GM21723 (cell line): Measurements from ENCODE around the gene LRRC28.
"Not testable (repeated sequence)": the region's sequence is repeated elsewhere in the genome, so short reads cannot be mapped to it uniquely, and the experiment has no call there.

ENCODE experiments used
- ATAC-seq: cut with Tn5 transposase; IDR thresholded peaks from one replicate; pipeline ENCODE4 v1.9.1; 2021; ENCODE audit warnings: mild to moderate bottlenecking, moderate library complexity; ENCODE audit not compliant: unreplicated experiment

The LRRC28 gene

DNA sequence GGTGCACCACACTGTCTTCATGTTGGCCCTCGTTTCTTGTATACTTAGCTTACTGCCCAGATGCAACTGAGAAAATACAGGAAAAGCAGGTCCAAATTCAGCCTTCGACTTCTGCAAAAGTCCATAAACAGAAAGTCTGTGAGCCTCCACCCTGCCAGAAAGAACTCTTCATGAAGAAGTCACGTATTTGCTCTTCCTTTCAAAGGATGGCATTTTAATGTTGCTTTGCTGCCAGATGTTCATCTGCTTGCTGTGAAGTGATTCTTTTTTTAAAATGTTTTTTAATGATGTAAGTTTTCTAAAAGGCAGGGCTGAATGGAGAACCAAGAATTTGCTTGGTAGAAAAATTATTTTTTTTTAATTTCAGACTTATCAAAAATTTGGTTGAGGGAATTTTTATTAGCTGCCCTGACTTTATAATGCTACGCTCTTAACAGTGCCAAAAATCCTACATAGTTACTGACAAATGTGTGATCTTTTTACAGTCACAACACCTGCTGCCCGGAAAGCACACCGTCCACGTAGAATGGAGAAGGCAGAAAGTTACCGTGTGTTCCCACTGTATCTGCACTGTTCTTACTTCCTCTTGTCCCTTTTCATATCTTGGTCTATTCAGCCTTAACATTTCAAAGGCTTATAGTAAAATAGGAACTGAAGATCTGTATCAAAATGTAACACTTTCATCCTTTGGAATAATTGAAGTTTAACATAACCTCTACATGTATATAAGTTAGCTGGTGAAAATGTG is 136.3 kb downstream of the LRRC28 start:
- ATAC-seq, result no peak

DNA sequence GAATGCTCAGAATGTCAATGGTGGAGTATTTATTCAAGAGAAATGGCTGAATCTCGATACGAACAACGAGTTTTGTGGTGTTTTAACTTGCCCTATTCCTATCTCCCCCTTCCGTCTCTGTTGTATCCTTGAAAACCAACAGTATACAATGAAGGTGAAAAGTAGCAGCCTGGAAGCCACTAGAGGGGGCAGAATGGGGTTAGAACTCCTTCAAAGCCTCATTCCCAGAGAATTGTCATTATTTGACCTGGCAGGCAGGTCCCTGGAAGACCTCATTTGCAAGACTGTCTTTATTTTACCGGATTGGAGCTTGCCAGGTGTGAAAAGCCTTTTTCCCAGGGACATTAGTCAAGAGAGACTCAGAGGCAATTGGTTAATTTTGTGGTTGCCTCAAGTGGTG is 139.4 kb downstream of the LRRC28 start:
- no peak for ATAC-seq

GRCh38 chr15:99393641-99394040 is 142.4 kb downstream of the LRRC28 start:
- no peak for ATAC-seq

DNA sequence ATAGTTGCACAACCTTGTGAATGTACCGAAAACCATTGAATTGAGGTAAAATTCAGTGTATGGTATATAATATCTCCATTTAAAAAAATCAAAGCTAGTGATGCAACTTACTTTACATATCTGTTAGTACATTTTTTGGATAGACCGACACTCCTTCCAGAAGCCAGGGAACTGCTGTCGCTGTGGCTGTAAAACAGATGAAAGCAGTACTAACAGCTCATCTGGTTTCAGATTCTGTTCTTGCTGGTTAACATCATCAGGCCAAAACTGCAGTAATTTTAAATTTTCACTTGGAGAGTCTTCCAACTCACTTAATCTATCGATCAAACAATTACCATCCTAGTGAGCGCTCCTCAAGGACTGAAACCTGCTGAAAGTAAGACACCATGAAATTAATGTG is 145.1 kb downstream of the LRRC28 start:
- ATAC-seq, result no peak

DNA sequence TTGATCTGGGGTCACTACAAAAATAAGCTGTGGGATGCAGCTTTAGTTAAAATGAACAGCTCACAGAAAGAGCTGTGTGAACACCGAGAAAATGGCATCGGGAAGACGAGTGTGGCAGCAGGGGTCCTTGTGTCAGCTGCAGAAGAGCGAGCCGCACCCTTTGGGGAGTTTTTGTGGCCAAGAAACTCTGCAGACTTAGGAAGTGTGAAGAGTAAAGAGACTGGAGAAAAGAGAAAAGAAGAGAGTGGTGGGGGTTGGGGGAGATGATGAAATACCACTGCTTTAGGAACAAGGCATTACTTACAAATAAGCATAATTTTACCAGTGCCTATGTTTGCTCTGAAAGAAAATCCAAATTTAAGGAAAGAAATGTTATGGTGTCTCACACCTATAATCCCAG is 147.8 kb downstream of the LRRC28 start:
- ATAC-seq, result no peak

DNA sequence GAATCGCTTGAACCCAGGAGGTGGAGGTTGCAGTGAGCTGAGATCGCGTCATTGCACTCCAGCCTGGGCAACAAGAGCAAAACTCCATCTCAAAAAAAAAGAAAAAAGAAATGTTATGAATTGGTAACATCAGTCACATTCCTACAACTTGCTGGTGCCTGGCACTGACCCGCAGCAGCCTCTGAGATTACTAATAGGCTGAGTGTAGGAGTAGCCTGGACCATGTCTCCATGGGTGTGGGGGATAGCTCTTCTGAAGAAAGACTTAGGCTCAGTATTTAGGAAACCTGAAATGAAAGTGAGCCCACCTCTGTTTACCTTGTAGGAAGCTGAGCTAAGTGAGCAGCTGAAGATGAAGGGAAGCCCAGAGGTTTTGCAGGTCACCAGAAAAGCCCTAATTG is 148.3 kb downstream of the LRRC28 start:
- ATAC-seq, result no peak

DNA sequence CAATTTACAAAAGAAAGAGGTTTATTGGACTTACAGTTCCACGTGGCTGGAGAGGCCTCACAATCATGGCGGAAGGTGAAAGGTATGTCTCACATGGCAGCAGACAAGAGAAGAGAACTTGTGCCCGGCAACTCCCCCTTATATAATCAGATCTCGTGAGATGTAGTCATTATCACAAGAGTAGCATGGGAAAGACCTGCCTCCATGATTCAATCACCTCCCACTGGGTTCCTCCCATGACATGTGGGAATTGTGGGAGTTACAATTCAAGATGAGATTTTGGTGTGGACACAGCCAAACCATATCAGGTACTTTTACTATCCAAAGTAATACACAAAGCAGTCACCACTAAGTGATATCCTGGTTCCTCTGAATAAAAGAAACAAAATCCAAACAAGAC is 149.9 kb downstream of the LRRC28 start:
- ATAC-seq, result not testable (repeated sequence)

GRCh38 chr15:99402014-99402729 is 150.9 kb downstream of the LRRC28 start:
- no peak for ATAC-seq

GRCh38 chr15:99403597-99403996 is 152.3 kb downstream of the LRRC28 start:
- no peak for ATAC-seq

DNA sequence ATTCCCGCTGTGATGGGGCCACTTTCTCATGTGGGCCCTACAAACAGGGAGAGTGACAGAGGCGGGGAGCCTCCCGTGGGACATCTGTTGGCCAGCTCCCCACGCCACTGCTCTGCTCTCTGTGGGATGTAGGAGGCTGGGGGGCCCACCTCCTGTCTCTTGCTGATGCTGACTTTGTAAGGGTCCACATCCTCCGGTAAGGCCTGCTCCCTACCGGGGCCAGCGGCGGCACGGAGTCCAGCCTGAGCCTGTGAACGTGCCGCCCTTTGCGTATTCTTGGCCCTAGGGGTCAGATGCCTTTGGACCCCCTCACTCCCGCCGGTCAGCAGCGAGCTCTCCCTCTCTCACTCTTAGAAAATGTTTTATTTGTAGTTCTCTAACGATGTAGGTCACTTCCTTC is 153.2 kb downstream of the LRRC28 start:
- ATAC-seq, result no peak

- ATAC-seq, result no peak
These were observed 154.8 kb downstream of the LRRC28 start for GRCh38 chr15:99406120-99406519.

- no peak for ATAC-seq
These were observed 155.6 kb downstream of the LRRC28 start for GRCh38 chr15:99406716-99407487.

- no peak for ATAC-seq
These were observed 156.4 kb downstream of the LRRC28 start for GRCh38 chr15:99407716-99408115.

GRCh38 chr15:99408236-99409096 is 157.2 kb downstream of the LRRC28 start:
- ATAC-seq, result no peak

DNA sequence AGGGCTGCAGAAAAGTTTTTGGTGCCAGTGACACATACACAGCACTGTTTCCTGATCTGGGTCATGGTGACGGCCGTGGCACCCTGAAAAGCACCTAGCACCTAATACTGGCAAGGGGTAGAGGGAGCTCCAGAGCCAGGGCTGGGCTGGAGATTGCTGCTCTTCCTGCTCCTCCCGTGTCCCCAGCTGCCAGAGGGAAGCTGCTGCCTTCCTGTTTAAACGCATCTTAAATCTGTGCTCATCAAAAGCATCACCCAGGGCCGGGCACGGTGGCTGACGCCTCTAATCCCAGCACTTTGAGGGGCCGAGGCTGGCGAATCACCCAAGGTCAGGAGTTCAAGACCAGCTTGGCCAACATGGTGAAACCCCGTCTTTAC is 157.8 kb downstream of the LRRC28 start:
- no peak for ATAC-seq

DNA sequence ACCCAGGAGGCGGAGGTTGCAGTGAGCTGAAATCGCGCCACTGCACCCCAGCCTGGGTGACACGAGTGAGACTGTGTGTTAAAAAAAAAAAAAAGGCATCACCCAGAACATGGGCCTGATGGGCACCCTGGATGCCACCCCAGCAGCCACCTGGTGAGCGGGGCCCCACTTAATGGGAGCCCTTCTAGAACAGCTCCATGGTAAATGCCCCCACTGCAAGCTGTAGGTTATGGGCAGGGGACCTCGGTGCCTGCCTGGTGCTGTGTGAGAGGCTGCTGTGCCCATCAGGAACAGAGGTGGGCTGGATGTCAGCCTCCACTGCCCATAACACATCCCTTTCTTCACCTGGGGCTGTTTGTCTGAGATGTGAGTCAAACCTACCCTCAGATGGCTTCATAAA is 158.3 kb downstream of the LRRC28 start:
- ATAC-seq, result no peak

DNA sequence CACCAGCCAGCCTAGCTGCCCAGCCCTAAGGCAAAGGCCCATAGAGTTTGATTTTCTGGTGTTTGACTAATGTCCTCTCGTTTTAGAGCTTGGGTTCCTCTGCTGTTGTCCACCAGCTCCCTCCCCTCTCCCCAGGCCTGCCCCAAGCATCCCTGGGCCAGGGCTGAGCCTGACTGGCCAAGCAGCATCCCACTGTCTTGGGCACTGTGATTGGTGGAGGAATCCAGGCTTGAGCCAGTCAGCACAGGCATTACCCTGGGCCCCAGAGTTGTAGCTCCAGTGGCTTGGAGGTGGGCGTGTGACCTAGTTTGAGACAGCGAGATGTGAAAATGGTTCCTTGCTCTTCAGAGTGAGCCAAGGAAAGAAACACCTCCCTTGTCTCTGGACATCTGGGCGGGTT is 159.2 kb downstream of the LRRC28 start:
- ATAC-seq, result no peak

DNA sequence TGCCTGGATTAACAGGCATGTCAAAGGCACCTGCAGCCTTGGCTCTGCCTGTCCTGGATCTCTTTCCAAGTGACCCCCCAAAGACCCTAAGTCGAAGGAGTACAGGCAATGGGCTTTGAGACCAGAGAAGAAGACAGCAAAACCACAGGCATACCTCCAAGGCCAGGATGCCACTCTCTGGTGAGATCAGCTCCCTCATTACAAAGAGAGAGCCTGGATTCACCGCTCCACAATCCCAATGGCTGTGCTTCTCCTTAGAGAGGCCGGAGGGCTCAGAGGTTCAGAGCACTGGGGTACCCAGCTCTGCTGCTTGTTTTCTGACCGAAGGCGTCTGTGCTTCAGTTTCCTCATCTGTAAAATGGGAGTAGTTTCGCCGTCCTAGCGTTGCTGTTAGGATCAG is 160.0 kb downstream of the LRRC28 start:
- ATAC-seq, result no peak

DNA sequence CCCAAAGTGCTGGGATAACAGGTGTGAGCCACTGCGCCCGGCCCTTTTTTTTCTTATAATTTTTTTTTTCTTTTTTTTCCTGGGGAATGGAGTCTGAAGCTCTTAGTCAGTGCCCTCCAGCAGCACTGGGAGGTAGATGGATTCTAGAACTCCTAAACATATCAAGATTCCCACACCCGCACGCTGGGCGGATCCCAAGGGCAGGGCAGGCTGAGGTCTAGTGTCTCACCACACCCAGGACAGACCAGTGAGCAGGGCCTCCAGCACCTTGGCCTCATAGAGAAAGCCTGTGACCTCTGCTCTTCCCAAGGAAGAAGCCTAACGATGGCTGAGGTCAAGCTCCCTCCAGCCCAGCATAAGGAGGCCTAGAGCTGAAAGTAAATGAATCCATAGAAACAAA is 160.8 kb downstream of the LRRC28 start:
- ATAC-seq, result no peak

DNA sequence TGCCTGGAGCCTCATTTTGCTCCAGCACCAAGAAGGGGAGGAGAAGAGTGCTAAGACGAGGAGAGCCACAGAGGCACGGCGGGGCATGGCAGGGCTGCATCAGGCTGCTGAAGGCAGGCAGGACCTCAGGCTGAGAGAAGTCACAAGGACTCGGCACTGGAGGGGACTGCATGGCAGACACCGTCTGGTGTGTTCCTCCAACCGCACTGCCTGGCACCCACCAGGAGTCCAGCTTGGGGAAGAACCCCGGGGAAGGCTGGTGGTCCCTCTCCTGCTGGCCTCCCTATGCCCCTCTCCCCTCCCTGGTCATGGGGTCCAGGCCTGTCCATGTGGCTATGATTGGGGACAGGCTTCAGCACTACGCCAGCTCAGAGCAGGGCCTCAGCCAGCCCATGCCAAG is 161.3 kb downstream of the LRRC28 start:
- ATAC-seq, result no peak
